ENCODE results near the gene ZNF470.

DNA sequence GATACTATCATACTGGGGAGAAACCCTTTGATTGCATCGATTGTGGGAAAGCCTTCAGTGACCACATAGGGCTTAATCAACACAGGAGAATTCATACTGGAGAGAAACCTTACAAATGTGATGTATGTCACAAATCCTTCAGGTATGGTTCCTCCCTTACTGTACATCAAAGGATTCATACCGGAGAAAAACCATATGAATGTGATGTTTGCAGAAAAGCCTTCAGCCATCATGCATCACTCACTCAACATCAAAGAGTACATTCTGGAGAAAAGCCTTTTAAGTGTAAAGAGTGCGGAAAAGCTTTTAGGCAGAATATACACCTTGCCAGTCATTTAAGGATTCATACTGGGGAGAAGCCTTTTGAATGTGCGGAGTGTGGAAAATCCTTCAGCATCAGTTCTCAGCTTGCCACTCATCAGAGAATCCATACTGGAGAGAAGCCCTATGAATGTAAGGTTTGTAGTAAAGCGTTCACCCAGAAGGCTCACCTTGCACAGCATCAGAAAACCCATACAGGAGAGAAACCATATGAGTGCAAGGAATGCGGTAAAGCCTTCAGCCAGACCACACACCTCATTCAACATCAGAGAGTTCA is 12.9 kb upstream of the ZNF470 start:
- no peak for TF ChIP-seq CTCF (IDR thresholded peaks at IDR 0.05)
- no peak for TF ChIP-seq EZH2 (IDR thresholded peaks at IDR 0.05; ENCODE audit: borderline replicate concordance, insufficient read depth, low read depth, low read length, poor library complexity, severe bottlenecking)
